ENCODE data around the gene ZSWIM3. TPM values are rescaled to one million over a fixed set of nuclear protein-coding genes. Genes with fewer than 3 reads are reported as not detected.
"Not testable (repeated sequence)": the region's sequence is repeated elsewhere in the genome, so short reads cannot be mapped to it uniquely, and the experiment has no call there.

ZSWIM3 gene
- total RNA-seq, 1 experiment from 2014 or later, result 6.4 TPM

DNA sequence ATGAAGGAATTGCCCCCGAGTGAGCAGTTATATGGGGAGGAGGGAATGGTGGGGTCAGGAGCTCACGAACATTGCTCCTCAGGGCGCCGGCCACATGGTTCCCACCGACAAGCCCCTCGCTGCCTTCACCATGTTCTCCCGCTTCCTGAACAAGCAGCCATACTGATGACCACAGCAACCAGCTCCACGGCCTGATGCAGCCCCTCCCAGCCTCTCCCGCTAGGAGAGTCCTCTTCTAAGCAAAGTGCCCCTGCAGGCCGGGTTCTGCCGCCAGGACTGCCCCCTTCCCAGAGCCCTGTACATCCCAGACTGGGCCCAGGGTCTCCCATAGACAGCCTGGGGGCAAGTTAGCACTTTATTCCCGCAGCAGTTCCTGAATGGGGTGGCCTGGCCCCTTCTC is 40.9 kb downstream of the ZSWIM3 start:
- no peak overlapping the region for H3K4me3 Mint-ChIP-seq (ENCODE audit: unreplicated experiment)
- intact Hi-C loops (cut with micrococcal nuclease; ENCODE audit: unreplicated experiment), result no loop called here
- no peaks in the 10 kb centered on the region for H3K9me3 Mint-ChIP-seq (ENCODE audit: unreplicated experiment)
- H3K4me1 Mint-ChIP-seq (ENCODE audit: low read depth, unreplicated experiment), result peaks cover 8% of the 10 kb centered on the region
- peaks cover 10% of the 10 kb centered on the region for H3K36me3 ChIP-seq (ENCODE audit: control insufficient read depth, insufficient read depth, low read length)
- no peaks in the 10 kb centered on the region for H3K27me3 Mint-ChIP-seq (ENCODE audit: insufficient read depth, unreplicated experiment)
- no peak overlapping the region for H3K4me3 ChIP-seq (ENCODE audit: low read depth, low read length)
- no peak overlapping the region for H3K27ac Mint-ChIP-seq (ENCODE audit: unreplicated experiment)
- TSS peak; percentile 16 for BruUV-seq (replicated peaks)
- DNase-seq, result no peak
- H3K36me3 Mint-ChIP-seq (ENCODE audit: insufficient read depth, unreplicated experiment), result peaks cover 39% of the 10 kb centered on the region
- TF ChIP-seq, protein P1, sequence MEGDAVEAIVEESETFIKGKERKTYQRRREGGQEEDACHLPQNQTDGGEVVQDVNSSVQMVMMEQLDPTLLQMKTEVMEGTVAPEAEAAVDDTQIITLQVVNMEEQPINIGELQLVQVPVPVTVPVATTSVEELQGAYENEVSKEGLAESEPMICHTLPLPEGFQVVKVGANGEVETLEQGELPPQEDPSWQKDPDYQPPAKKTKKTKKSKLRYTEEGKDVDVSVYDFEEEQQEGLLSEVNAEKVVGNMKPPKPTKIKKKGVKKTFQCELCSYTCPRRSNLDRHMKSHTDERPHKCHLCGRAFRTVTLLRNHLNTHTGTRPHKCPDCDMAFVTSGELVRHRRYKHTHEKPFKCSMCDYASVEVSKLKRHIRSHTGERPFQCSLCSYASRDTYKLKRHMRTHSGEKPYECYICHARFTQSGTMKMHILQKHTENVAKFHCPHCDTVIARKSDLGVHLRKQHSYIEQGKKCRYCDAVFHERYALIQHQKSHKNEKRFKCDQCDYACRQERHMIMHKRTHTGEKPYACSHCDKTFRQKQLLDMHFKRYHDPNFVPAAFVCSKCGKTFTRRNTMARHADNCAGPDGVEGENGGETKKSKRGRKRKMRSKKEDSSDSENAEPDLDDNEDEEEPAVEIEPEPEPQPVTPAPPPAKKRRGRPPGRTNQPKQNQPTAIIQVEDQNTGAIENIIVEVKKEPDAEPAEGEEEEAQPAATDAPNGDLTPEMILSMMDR (IDR thresholded peaks at IDR 0.05; ENCODE audit: insufficient read depth in 1 of 2, low read depth in 1 of 2, low read length in 1 of 2, severe bottlenecking in 1 of 2, unreplicated experiment in 1 of 2), result no peak
- POLR2A ChIA-PET, result interaction anchor here (0.6 to 0.7 kb wide), 2 partner anchors 12 to 44 kb away, joined by 5 to 8 read pairs; no protein-coding TSS in a partner anchor
- CTCF ChIA-PET, result no interaction called here
- no peaks in the 10 kb centered on the region for H3K4me1 ChIP-seq
- no peaks in the 10 kb centered on the region for H3K9me3 ChIP-seq
- no peaks in the 10 kb centered on the region for H3K27me3 ChIP-seq (replicated peaks; ENCODE audit: control insufficient read depth, insufficient read depth, low read length)

GRCh38 chr20:45899046-45899835 is 41.8 kb downstream of the ZSWIM3 start:
- Histone ChIP-seq H3K27me3 (replicated peaks; ENCODE audit: control insufficient read depth, insufficient read depth, low read length) (no peaks in the 10 kb centered on the region), H3K4me1 (no peaks in the 10 kb centered on the region), H3K4me3 (ENCODE audit: low read depth, low read length) (no peak overlapping the region), H3K36me3 (ENCODE audit: control insufficient read depth, insufficient read depth, low read length) (peaks cover 8% of the 10 kb centered on the region), H3K9me3 (no peaks in the 10 kb centered on the region)
- BruUV-seq (replicated peaks), result no TSS peak
- ChIA-PET CTCF (interaction anchor here (0.8 kb wide), 1 partner anchor 9 kb away, joined by 3 read pairs; no protein-coding TSS in a partner anchor), POLR2A (interaction anchor here (0.6 to 1.1 kb wide), 5 partner anchors 18 to 43 kb away, joined by 3 to 8 read pairs (median 5); no protein-coding TSS in a partner anchor)
- no peak for DNase-seq
- TF ChIP-seq, protein P1 (IDR thresholded peaks at IDR 0.05; ENCODE audit: insufficient read depth in 1 of 2, low read depth in 1 of 2, low read length in 1 of 2, severe bottlenecking in 1 of 2, unreplicated experiment in 1 of 2), result no peak
- peaks cover 32% of the 10 kb centered on the region for H3K36me3 Mint-ChIP-seq (ENCODE audit: insufficient read depth, unreplicated experiment)
- H3K27ac Mint-ChIP-seq (ENCODE audit: unreplicated experiment), result no peak overlapping the region
- H3K4me1 Mint-ChIP-seq (ENCODE audit: low read depth, unreplicated experiment), result no peaks in the 10 kb centered on the region
- no peak overlapping the region for H3K4me3 Mint-ChIP-seq (ENCODE audit: unreplicated experiment)
- no peaks in the 10 kb centered on the region for H3K9me3 Mint-ChIP-seq (ENCODE audit: unreplicated experiment)
- intact Hi-C loops (cut with micrococcal nuclease; ENCODE audit: unreplicated experiment), result no loop called here
- no peaks in the 10 kb centered on the region for H3K27me3 Mint-ChIP-seq (ENCODE audit: insufficient read depth, unreplicated experiment)

GRCh38 chr20:45901332-45901731 is 43.9 kb downstream of the ZSWIM3 start:
- H3K27me3 ChIP-seq (replicated peaks; ENCODE audit: control insufficient read depth, insufficient read depth, low read length); H3K4me1 Mint-ChIP-seq (ENCODE audit: low read depth, unreplicated experiment); H3K36me3 ChIP-seq (ENCODE audit: control insufficient read depth, insufficient read depth, low read length); H3K4me3 Mint-ChIP-seq (ENCODE audit: unreplicated experiment); DNase-seq; H3K27ac Mint-ChIP-seq (ENCODE audit: unreplicated experiment); H3K4me1 ChIP-seq; H3K4me3 ChIP-seq (ENCODE audit: low read depth, low read length); H3K9me3 Mint-ChIP-seq (ENCODE audit: unreplicated experiment); intact Hi-C loops (cut with micrococcal nuclease; ENCODE audit: unreplicated experiment); BruUV-seq (replicated peaks); H3K9me3 ChIP-seq; H3K27me3 Mint-ChIP-seq (ENCODE audit: insufficient read depth, unreplicated experiment): not testable (repeated sequence)
- ChIA-PET POLR2A (interaction anchor here (1.1 to 1.6 kb wide), 3 partner anchors 11 to 26 kb away, joined by 3 to 4 read pairs (median 3); partner anchors contain the start of genes CTSA and NEURL2), CTCF (interaction anchor here (1.0 kb wide), 1 partner anchor 10 kb away, joined by 3 read pairs; the partner anchor contains the start of genes CTSA and NEURL2)
- peaks cover 22% of the 10 kb centered on the region for H3K36me3 Mint-ChIP-seq (ENCODE audit: insufficient read depth, unreplicated experiment)
